Gastrocnemius medialis (tissue), 4 donors: ENCODE measurements around the gene KRT38.

Experiments
- POLR2A ChIP-seq, 2 donors: fragments of 450-650 bp; IDR thresholded peaks; one replicate each; pipeline ENCODE4 v1.6.1; 2017; ENCODE audit warnings: antibody characterized with exemption in 2 of 2, mild to moderate bottlenecking in 2 of 2, moderate library complexity in 2 of 2
- TF ChIP-seq, protein P1 (sequence below), 5 experiments: fragments of 450-650 bp in 3 of 5; fragments of 200-600 bp in 2 of 5; sonication (generic) in 2 of 5; IDR thresholded peaks in 4 of 5; conservative IDR thresholded peaks in 1 of 5; 1 replicate in 4 of 5; 2 replicates in 1 of 5; pipeline ENCODE4 v1.5.1; 2016 to 2019; ENCODE audit warnings: antibody characterized with exemption in 5 of 5, mild to moderate bottlenecking in 3 of 5, moderate library complexity in 3 of 5

GRCh38 chr17:41387670-41388069, 53.1 kb downstream of the KRT38 start:
- TF ChIP-seq, protein P1, sequence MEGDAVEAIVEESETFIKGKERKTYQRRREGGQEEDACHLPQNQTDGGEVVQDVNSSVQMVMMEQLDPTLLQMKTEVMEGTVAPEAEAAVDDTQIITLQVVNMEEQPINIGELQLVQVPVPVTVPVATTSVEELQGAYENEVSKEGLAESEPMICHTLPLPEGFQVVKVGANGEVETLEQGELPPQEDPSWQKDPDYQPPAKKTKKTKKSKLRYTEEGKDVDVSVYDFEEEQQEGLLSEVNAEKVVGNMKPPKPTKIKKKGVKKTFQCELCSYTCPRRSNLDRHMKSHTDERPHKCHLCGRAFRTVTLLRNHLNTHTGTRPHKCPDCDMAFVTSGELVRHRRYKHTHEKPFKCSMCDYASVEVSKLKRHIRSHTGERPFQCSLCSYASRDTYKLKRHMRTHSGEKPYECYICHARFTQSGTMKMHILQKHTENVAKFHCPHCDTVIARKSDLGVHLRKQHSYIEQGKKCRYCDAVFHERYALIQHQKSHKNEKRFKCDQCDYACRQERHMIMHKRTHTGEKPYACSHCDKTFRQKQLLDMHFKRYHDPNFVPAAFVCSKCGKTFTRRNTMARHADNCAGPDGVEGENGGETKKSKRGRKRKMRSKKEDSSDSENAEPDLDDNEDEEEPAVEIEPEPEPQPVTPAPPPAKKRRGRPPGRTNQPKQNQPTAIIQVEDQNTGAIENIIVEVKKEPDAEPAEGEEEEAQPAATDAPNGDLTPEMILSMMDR (IDR thresholded peaks at IDR 0.05 in 4 of 5, conservative IDR thresholded peaks at IDR 0.05 in 1 of 5), result no peak
- TF ChIP-seq POLR2A (IDR thresholded peaks at IDR 0.05), result no peak
